Mucosa of stomach (tissue), 1 donor: ENCODE data around the gene FETUB.

Experiments
- H3K27me3 ChIP-seq: one replicate; pipeline ENCODE4 v1.7.0; 2013; ENCODE audit warnings: mild to moderate bottlenecking, low read length; ENCODE audit not compliant: control insufficient read depth, insufficient read depth
- H3K36me3 ChIP-seq: one replicate; pipeline ENCODE4 v1.7.0; 2013; ENCODE audit warnings: low read length; ENCODE audit not compliant: control insufficient read depth, insufficient read depth
- H3K4me1 ChIP-seq: one replicate; pipeline ENCODE4 v1.7.0; 2013; ENCODE audit warnings: mild to moderate bottlenecking, low read length; ENCODE audit not compliant: control insufficient read depth, insufficient read depth
- H3K4me3 ChIP-seq: one replicate; pipeline ENCODE4 v1.7.0; 2013; ENCODE audit warnings: low read length
- H3K9ac ChIP-seq: one replicate; pipeline ENCODE4 v1.7.0; 2013; ENCODE audit warnings: mild to moderate bottlenecking, low read length, moderate library complexity
- H3K9me3 ChIP-seq: one replicate; pipeline ENCODE4 v1.7.0; 2013; ENCODE audit warnings: mild to moderate bottlenecking, low read length, moderate library complexity; ENCODE audit not compliant: control insufficient read depth
- donor health status: Pancreatic carcinoma.

Gene FETUB

GRCh38 chr3:186644683-186645082, 4.5 kb downstream of the FETUB start:
- no peak overlapping the region for H3K4me3 ChIP-seq
- H3K9me3 ChIP-seq = no peaks in the 10 kb centered on the region
- no peak overlapping the region for H3K9ac ChIP-seq
- no peaks in the 10 kb centered on the region for H3K36me3 ChIP-seq
- no peaks in the 10 kb centered on the region for H3K27me3 ChIP-seq
- no peaks in the 10 kb centered on the region for H3K4me1 ChIP-seq

- Histone ChIP-seq H3K9me3 (no peaks in the 10 kb centered on the region), H3K9ac (no peak overlapping the region)
Observed at GRCh38 chr3:186646106-186646505, 5.9 kb downstream of the FETUB start.

GRCh38 chr3:186646841-186647240, 6.6 kb downstream of the FETUB start:
- Histone ChIP-seq H3K9me3 (no peaks in the 10 kb centered on the region), H3K9ac (no peak overlapping the region), H3K4me3 (no peak overlapping the region), H3K4me1 (no peaks in the 10 kb centered on the region), H3K36me3 (no peaks in the 10 kb centered on the region), H3K27me3 (no peaks in the 10 kb centered on the region)

More at GRCh38 chr3:186646106-186646505, 5.9 kb downstream of the FETUB start:
- Histone ChIP-seq H3K4me3 (no peak overlapping the region), H3K4me1 (no peaks in the 10 kb centered on the region), H3K27me3 (no peaks in the 10 kb centered on the region), H3K36me3 (no peaks in the 10 kb centered on the region)

GRCh38 chr3:186648851-186649250, 8.7 kb downstream of the FETUB start:
- no peaks in the 10 kb centered on the region for H3K9me3 ChIP-seq
- H3K9ac ChIP-seq = no peak overlapping the region
- no peaks in the 10 kb centered on the region for H3K36me3 ChIP-seq
- H3K27me3 ChIP-seq = no peaks in the 10 kb centered on the region
- H3K4me3 ChIP-seq = no peak overlapping the region
- no peaks in the 10 kb centered on the region for H3K4me1 ChIP-seq

- Histone ChIP-seq H3K27me3 (no peaks in the 10 kb centered on the region), H3K36me3 (no peaks in the 10 kb centered on the region), H3K9ac (no peak overlapping the region), H3K9me3 (no peaks in the 10 kb centered on the region), H3K4me1 (no peaks in the 10 kb centered on the region), H3K4me3 (no peak overlapping the region)
Observed at GRCh38 chr3:186651678-186652215, 11.5 kb downstream of the FETUB start.

- H3K9me3 ChIP-seq = no peaks in the 10 kb centered on the region
- no peaks in the 10 kb centered on the region for H3K27me3 ChIP-seq
- no peaks in the 10 kb centered on the region for H3K4me1 ChIP-seq
- no peak overlapping the region for H3K4me3 ChIP-seq
- no peak overlapping the region for H3K9ac ChIP-seq
- H3K36me3 ChIP-seq = no peaks in the 10 kb centered on the region
Observed at GRCh38 chr3:186653080-186653707, 13.0 kb downstream of the FETUB start.

- no peaks in the 10 kb centered on the region for H3K27me3 ChIP-seq
- H3K4me1 ChIP-seq = no peaks in the 10 kb centered on the region
- H3K36me3 ChIP-seq = no peaks in the 10 kb centered on the region
- H3K9me3 ChIP-seq = no peaks in the 10 kb centered on the region
- H3K9ac ChIP-seq = no peak overlapping the region
- no peak overlapping the region for H3K4me3 ChIP-seq
Observed at GRCh38 chr3:186653984-186654383, 13.8 kb downstream of the FETUB start.

GRCh38 chr3:186663361-186664118, 23.3 kb downstream of the FETUB start:
- H3K9ac ChIP-seq = no peak overlapping the region
- no peaks in the 10 kb centered on the region for H3K36me3 ChIP-seq
- H3K4me1 ChIP-seq = no peaks in the 10 kb centered on the region
- H3K9me3 ChIP-seq = no peaks in the 10 kb centered on the region
- H3K27me3 ChIP-seq = no peaks in the 10 kb centered on the region
- H3K4me3 ChIP-seq = no peak overlapping the region

- no peaks in the 10 kb centered on the region for H3K9me3 ChIP-seq
- H3K4me3 ChIP-seq = no peak overlapping the region
- no peaks in the 10 kb centered on the region for H3K4me1 ChIP-seq
- H3K36me3 ChIP-seq = no peaks in the 10 kb centered on the region
- no peak overlapping the region for H3K9ac ChIP-seq
- H3K27me3 ChIP-seq = no peaks in the 10 kb centered on the region
Observed at GRCh38 chr3:186664119-186664495, 23.9 kb downstream of the FETUB start.

GRCh38 chr3:186664506-186664905, 24.3 kb downstream of the FETUB start:
- Histone ChIP-seq H3K4me1 (no peaks in the 10 kb centered on the region), H3K4me3 (no peak overlapping the region), H3K27me3 (no peaks in the 10 kb centered on the region), H3K36me3 (no peaks in the 10 kb centered on the region), H3K9ac (no peak overlapping the region), H3K9me3 (no peaks in the 10 kb centered on the region)

GRCh38 chr3:186665625-186666188, 25.5 kb downstream of the FETUB start, which contains the start of gene HRG:
TSS of gene HRG (plus strand) at chr3:186666014. CDS start at chr3:186666032, 18 bp downstream.
- Histone ChIP-seq H3K27me3 (no peaks in the 10 kb centered on the region), H3K36me3 (no peaks in the 10 kb centered on the region), H3K4me1 (no peaks in the 10 kb centered on the region), H3K4me3 (no peak within 1 kb of the TSS), H3K9ac (no peak within 1 kb of the TSS), H3K9me3 (no peaks in the 10 kb centered on the region)

GRCh38 chr3:186668426-186668825, 28.2 kb downstream of the FETUB start:
- Histone ChIP-seq H3K4me3 (no peak overlapping the region), H3K9me3 (no peaks in the 10 kb centered on the region), H3K9ac (no peak overlapping the region), H3K4me1 (no peaks in the 10 kb centered on the region), H3K36me3 (no peaks in the 10 kb centered on the region), H3K27me3 (no peaks in the 10 kb centered on the region)
